Heart left ventricle (tissue), 16 donors: ENCODE results near the gene WASF1. TPM values are rescaled to one million over a fixed set of nuclear protein-coding genes. Genes with fewer than 3 reads are reported as not detected.
A peak's percentile ranks its signal among the peaks of the same experiment; 100 is the strongest.

Experiments
- ATAC-seq, 4 donors: fragments of 200-7000 bp; cut with Tn5 transposase; one replicate each; pipeline ENCODE4 v1.9.1; 2020 to 2022; ENCODE audit warnings: moderate library complexity in 4 of 4, mild to moderate bottlenecking in 3 of 4, moderate number of reproducible peaks in 1 of 4
- DNase-seq, 5 donors: peaks; one replicate each; pipeline ENCODE4 v3.0.0-alpha.2; 2020
- H3K27ac ChIP-seq, 12 donors: fragments of 200-600 bp; sonication (generic) in 4 of 12; one replicate each; pipeline versions ENCODE4 v1.5.0 to v1.8.0; 2016 to 2022; ENCODE audit warnings: mild to moderate bottlenecking in 2 of 12
- H3K27me3 ChIP-seq, 9 donors: fragments of 200-600 bp; sonication (generic) in 2 of 9; one replicate each; pipeline versions ENCODE4 v1.5.1 to v1.8.0; 2016 to 2022; ENCODE audit warnings: mild to moderate bottlenecking in 3 of 9
- H3K36me3 ChIP-seq, 9 donors: fragments of 200-600 bp; sonication (generic) in 2 of 9; one replicate each; pipeline versions ENCODE4 v1.5.0 to v1.8.0; 2018 to 2022; ENCODE audit warnings: mild to moderate bottlenecking in 2 of 9
- H3K4me1 ChIP-seq, 12 donors: fragments of 200-600 bp; sonication (generic) in 4 of 12; one replicate each; pipeline versions ENCODE4 v1.5.0 to v1.8.0; 2016 to 2022; ENCODE audit warnings: mild to moderate bottlenecking in 3 of 12
- H3K4me3 ChIP-seq, 12 donors: fragments of 200-600 bp; sonication (generic) in 4 of 12; one replicate each; pipeline versions ENCODE4 v1.5.0 to v1.8.0; 2017 to 2022; ENCODE audit warnings: mild to moderate bottlenecking in 9 of 12, moderate library complexity in 4 of 12
- H3K9me3 ChIP-seq, 12 donors: fragments of 200-600 bp; sonication (generic) in 4 of 12; one replicate each; pipeline versions ENCODE4 v1.5.0 to v1.8.0; 2016 to 2022; ENCODE audit warnings: mild to moderate bottlenecking in 1 of 12
- POLR2A ChIP-seq, 2 donors: fragments of 450-650 bp; IDR thresholded peaks; one replicate each; pipeline ENCODE4 v1.6.1; 2017; ENCODE audit warnings: antibody characterized with exemption in 2 of 2, mild to moderate bottlenecking in 2 of 2, moderate library complexity in 2 of 2
- whole genome bisulfite sequencing, 4 donors: extraction: QIAGEN DNeasy Blood & Tissue Kit in 2 of 4; methylation state at CpG; one replicate each; pipeline versions ENCODE4 v1.1.5 to v1.1.7; 2013 to 2018; 5-methylcytosine and 5-hydroxymethylcytosine counted together
- intact Hi-C, 10 donors: fragments of 100-400 bp; cut with DNase I; formaldehyde crosslinking; loops; one replicate each; pipeline versions ENCODE4 v1.11.1 to v1.14.2; 2022
- polyA plus RNA-seq, 2 donors: library from polyadenylated mRNA; stranded (reverse); fragments of 200-250 nt; gene quantifications; one replicate each; pipeline ENCODE4 v1.2.3, GENCODE V29; 2013
- total RNA-seq, 9 donors: library from RNA; depleted of rRNA in 2 of 9; stranded (reverse); fragments of >200 nt in 2 of 9; fragmentation: NEBNext Ultra II Directional in 3 of 9; extraction: Animal tissue kit (Norgen Biotek cat#: 25700) in 3 of 9; gene quantifications; one replicate each; pipeline versions ENCODE4 v1.1.0 to v1.2.4, GENCODE V29; 2016 to 2023
- TF ChIP-seq, protein P1 (sequence below), 12 donors: fragments of 200-600 bp; sonication (generic) in 4 of 12; IDR thresholded peaks; one replicate each; pipeline versions ENCODE4 v1.5.0 to v1.8.0; 2018 to 2022; ENCODE audit warnings: antibody characterized with exemption in 12 of 12, mild to moderate bottlenecking in 5 of 12
- donor health status: ischemic (EF 13 %, LVEDD 7.1; RV severe dilation, severe dysfunction).
- donor health status: healthy with polysubstance abuse.
- donor health status: DM: no; HTN: yes; CAD: no.
- donor health status: DM: no; HTN: no; CAD: no.
- donor health status: ischemic (EF 25% LVEDD 6.9; RV normal size, moderate dysfunction).
- donor health status: ischemic (EF 25% LVEDD 5.7; RV mildly dilated, moderate dysfunction).
- donor health status: healthy.
- donor health status: DM: yes; HTN: yes; CAD: no.
- donor health status: ischemic (EF 35%, LVEDD 5.7; RV mildly dilated, moderate dysfunction).
- donor health status: nonischemic (EF 11% LVEDD 7.7; RV severe dilation, severe dysfunction).
- donor health status: DM: yes; HTN: yes; CAD: no.
- donor health status: PGD.
- donor health status: ischemic (EF 29% LVEDD 5.4; RV normal size, mild dysfunction).
- donor health status: nonischemic (EF 23%, LVEDD 6.1; RV moderate dilation, normal function).

Gene WASF1
- total and polyA plus RNA-seq, 11 donors = 0.54 to 4.2 (median 1.3) TPM

DNA sequence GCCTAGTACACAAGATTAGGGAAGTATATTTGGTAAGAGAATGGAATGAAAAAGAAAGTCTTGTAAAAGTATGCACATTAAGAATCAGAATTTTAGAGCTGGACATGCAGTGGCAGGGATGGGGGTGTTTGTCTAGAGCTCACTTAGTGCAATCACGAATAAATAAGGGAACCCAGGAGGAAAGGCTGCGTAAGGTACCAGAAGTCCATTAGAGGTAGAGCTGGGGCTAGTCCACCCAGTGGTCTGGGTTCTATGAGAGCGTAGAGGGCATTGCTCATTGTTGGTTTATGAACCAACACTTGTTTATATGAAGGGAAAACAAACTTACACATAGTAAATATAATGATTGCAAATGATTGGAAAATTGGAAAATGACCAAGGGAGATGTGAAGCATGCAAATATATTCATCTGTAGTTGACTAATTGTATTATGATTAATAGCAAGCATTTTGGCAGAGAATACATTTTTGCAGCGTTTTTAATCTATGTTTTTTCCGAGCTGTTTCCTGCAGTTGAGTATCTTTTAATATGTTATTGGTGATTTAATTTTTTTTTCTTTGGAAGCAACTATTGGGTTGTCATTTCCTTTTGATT is 3.9 kb upstream of the WASF1 start:
- no peak overlapping the region for H3K4me3 ChIP-seq
- H3K9me3 ChIP-seq = no peaks in the 10 kb centered on the region
- H3K27ac ChIP-seq = no peak overlapping the region
- ATAC-seq (no peak), DNase-seq (no peak)
- H3K27me3 ChIP-seq = no peaks in the 10 kb centered on the region
- WGBS, 4 donors = 73 to 83% (median 75%) methylated on average over 5 of the region's 5 CpGs
- no peak for TF ChIP-seq POLR2A (IDR thresholded peaks at IDR 0.05)
- TF ChIP-seq, protein P1, sequence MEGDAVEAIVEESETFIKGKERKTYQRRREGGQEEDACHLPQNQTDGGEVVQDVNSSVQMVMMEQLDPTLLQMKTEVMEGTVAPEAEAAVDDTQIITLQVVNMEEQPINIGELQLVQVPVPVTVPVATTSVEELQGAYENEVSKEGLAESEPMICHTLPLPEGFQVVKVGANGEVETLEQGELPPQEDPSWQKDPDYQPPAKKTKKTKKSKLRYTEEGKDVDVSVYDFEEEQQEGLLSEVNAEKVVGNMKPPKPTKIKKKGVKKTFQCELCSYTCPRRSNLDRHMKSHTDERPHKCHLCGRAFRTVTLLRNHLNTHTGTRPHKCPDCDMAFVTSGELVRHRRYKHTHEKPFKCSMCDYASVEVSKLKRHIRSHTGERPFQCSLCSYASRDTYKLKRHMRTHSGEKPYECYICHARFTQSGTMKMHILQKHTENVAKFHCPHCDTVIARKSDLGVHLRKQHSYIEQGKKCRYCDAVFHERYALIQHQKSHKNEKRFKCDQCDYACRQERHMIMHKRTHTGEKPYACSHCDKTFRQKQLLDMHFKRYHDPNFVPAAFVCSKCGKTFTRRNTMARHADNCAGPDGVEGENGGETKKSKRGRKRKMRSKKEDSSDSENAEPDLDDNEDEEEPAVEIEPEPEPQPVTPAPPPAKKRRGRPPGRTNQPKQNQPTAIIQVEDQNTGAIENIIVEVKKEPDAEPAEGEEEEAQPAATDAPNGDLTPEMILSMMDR (IDR thresholded peaks at IDR 0.05) = no peak
- intact Hi-C loops = loop anchor here in 3 of 10 donors (10.0 kb wide), 1 partner anchor 489 kb away; the partner anchor contains the start of genes AK9 (in 3 of the 3) and FIG4 (in 3 of the 3)
- peaks cover 5 to 67% (median 37%) of the 10 kb centered on the region in 12 donors for H3K4me1 ChIP-seq
- no peaks in the 10 kb centered on the region for H3K36me3 ChIP-seq

DNA sequence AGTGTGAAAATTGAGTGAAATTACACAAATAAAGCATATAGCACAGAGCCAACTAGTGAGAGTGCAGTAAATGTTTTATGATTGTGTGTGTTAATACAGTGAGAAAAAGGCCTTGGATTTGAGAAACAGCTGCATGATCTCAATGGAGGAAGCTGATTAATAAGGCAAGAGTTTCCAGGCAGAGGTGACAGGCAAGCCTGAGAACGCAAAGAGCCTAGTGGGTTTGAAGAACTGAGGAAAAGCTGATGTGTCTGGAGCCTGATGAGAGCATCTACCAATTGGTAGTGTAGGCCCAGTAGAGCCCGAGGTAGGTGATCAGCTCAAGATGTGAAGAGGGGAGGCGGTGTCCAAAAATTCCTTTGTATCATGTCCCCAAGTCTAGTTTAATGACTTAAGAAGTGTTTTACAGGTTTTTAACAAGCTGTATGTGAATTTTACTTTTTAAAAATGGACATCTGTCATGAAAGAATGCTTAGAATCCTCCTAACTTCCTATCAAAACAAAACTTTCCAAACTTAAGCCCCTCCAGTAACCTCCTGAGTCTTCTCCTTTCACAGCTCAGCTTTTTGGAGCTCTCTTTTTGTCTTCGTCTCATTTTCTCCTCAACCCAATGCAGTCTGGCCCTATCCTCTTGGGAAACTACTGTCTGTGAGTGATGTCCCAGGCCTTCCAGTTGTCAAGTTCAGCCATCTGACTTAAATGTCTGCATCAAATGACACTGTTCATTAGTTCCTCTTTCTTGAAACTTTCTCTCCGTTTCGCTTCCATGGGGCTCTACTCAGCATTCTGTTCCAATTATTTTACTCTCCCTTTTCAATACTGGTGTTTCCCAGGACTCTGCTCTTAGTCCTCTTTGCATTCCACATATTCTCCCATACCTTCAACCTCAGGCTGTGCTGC is 1.9 kb upstream of the WASF1 start:
- peak overlapping the region in 4 of 12 donors; percentile 78 to 92 (median 80) for H3K27ac ChIP-seq
- H3K36me3 ChIP-seq = no peaks in the 10 kb centered on the region
- ATAC-seq (no peak), DNase-seq (no peak)
- H3K4me3 ChIP-seq = peak overlapping the region; percentile 66 to 97 (median 82)
- no peaks in the 10 kb centered on the region for H3K9me3 ChIP-seq
- WGBS, 4 donors = 54 to 62% (median 58%) methylated on average over 6 of the region's 6 CpGs
- no peak for TF ChIP-seq POLR2A (IDR thresholded peaks at IDR 0.05)
- TF ChIP-seq, protein P1 (IDR thresholded peaks at IDR 0.05) = no peak
- peaks cover 5 to 57% (median 36%) of the 10 kb centered on the region in 12 donors for H3K4me1 ChIP-seq
- no peaks in the 10 kb centered on the region for H3K27me3 ChIP-seq
- intact Hi-C loops = loop anchor here in 3 of 10 donors (10.0 kb wide), 1 partner anchor 487 kb away; the partner anchor contains the start of genes AK9 (in 3 of the 3) and FIG4 (in 3 of the 3)

DNA sequence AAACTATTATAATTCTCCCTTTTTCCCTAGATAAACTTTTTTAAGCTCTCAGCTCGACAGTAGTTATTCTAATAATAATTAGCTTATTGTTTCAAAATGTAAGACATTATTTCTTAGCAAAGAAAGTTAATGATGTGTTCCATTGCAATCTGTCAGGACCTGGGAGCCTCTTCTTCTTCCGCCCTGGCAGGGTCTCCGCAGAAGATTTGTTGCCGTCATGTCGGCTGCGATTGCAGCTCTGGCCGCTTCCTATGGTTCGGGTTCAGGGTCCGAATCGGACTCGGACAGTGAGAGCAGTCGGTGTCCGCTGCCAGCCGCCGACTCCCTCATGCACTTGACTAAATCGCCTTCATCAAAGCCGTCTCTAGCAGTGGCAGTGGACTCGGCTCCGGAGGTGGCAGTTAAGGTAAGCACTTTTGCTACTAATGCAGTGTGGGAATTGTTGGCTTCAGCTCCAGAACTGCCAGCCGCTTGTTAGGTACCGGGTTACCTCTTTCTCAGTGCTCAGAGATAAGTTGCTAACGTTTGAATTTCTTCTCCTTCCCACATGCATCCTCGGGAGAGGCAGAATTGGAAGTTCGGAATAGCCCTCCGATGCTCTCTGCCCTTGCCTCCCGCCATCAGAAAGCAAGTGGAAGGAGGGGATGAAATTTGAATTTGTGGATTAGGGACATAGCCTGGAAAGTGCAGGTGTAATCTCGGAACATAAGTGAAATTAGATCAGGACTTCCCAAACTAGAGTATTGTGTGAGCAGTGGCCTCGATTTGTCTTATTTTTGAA is 948 bp upstream of the WASF1 start, which contains the start of gene CDC40:
CDC40 (plus strand) TSS at position 200 of the 781 bp plus-strand sequence; CDS start at position 218, 18 bp downstream.
- ATAC-seq (peak; percentile 48 to 72 (median 68)), DNase-seq (peak; percentile 62 to 77 (median 68))
- Histone ChIP-seq H3K4me1 (peaks cover 5 to 48% (median 33%) of the 10 kb centered on the region in 12 donors), H3K9me3 (no peaks in the 10 kb centered on the region), H3K27ac (peak within 1 kb of the TSS; percentile 46 to 92 (median 78)), H3K4me3 (peak within 1 kb of the TSS; percentile 66 to 97 (median 82)), H3K36me3 (no peaks in the 10 kb centered on the region), H3K27me3 (no peaks in the 10 kb centered on the region)
- TF ChIP-seq, protein P1 (IDR thresholded peaks at IDR 0.05) = no peak
- TF ChIP-seq POLR2A (IDR thresholded peaks at IDR 0.05) = no peak
- intact Hi-C loops = loop anchor here in 3 of 10 donors (10.0 kb wide), 1 partner anchor 486 kb away; the partner anchor contains the start of genes AK9 (in 3 of the 3) and FIG4 (in 3 of the 3)
- WGBS, 4 donors = 0 to 1% (median 1%) methylated on average over 27 to 28 of the region's 28 CpGs
